Nephron (organoid): ENCODE data around the gene BPIFB3.

Experiments used
- H3K27ac Mint-ChIP-seq, 3 experiments: 2 replicates each; pipeline ENCODE4 v1.8.0; 2020; ENCODE audit warnings: mixed read lengths in 3 of 3, mild to moderate bottlenecking in 2 of 3, moderate library complexity in 1 of 3
- H3K27me3 Mint-ChIP-seq: 2 replicates; pipeline ENCODE4 v1.8.0; 2021; ENCODE audit warnings: low read depth, mild to moderate bottlenecking, moderate library complexity, mixed read lengths
- H3K36me3 Mint-ChIP-seq: 2 replicates; pipeline ENCODE4 v1.8.0; 2020; ENCODE audit warnings: low read depth, mixed read lengths
- H3K4me1 Mint-ChIP-seq: 2 replicates; pipeline ENCODE4 v1.8.0; 2020; ENCODE audit warnings: mixed read lengths
- H3K4me3 Mint-ChIP-seq, 3 experiments: 2 replicates each; pipeline ENCODE4 v1.8.0; 2020; ENCODE audit warnings: mild to moderate bottlenecking in 3 of 3, mixed read lengths in 3 of 3, moderate library complexity in 2 of 3
- H3K9me3 Mint-ChIP-seq: 2 replicates; pipeline ENCODE4 v1.8.0; 2020; ENCODE audit warnings: mixed read lengths
- TF ChIP-seq, protein P1 (sequence below), 3 experiments: fragments of 200-600 bp; sonication (generic); IDR thresholded peaks; one replicate each; pipeline ENCODE4 v1.5.0; 2021; ENCODE audit warnings: antibody characterized with exemption in 3 of 3; ENCODE audit not compliant: unreplicated experiment in 3 of 3

The BPIFB3 gene

DNA sequence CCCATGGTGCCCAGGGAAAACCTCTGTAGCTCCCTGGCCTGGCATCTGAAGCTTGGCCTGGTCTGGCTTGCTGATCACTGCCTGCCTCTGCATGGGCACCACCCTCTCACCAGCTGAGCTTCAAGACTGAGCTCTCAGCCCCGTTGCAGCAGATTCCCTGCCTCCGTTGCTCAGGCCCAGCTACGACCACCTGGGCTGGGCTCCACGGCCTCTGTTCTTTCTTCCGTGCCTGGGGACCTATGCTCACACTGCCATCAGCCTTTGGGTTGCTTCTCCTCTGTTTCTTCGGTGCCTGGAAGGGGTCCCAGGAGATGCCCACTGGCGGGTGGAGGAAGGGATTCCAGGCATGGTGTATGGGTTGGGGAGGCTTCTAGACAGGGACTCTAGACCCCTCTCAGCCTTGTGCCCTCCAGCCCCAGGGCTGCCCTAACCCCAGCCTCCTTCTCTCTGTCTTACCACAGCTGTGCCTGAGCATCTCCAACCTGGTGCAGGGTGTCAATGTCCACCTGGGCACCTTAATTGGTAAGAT, 37.1 kb upstream of the BPIFB3 start:
- no peaks in the 10 kb centered on the region for H3K4me1 Mint-ChIP-seq
- no peaks in the 10 kb centered on the region for H3K36me3 Mint-ChIP-seq
- H3K27me3 Mint-ChIP-seq, result peaks cover 18% of the 10 kb centered on the region
- H3K4me3 Mint-ChIP-seq, result no peak overlapping the region
- H3K9me3 Mint-ChIP-seq, result no peaks in the 10 kb centered on the region
- no peak overlapping the region for H3K27ac Mint-ChIP-seq
- TF ChIP-seq, protein P1, sequence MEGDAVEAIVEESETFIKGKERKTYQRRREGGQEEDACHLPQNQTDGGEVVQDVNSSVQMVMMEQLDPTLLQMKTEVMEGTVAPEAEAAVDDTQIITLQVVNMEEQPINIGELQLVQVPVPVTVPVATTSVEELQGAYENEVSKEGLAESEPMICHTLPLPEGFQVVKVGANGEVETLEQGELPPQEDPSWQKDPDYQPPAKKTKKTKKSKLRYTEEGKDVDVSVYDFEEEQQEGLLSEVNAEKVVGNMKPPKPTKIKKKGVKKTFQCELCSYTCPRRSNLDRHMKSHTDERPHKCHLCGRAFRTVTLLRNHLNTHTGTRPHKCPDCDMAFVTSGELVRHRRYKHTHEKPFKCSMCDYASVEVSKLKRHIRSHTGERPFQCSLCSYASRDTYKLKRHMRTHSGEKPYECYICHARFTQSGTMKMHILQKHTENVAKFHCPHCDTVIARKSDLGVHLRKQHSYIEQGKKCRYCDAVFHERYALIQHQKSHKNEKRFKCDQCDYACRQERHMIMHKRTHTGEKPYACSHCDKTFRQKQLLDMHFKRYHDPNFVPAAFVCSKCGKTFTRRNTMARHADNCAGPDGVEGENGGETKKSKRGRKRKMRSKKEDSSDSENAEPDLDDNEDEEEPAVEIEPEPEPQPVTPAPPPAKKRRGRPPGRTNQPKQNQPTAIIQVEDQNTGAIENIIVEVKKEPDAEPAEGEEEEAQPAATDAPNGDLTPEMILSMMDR (IDR thresholded peaks at IDR 0.05; ENCODE audit: unreplicated experiment in 3 of 3), result no peak

DNA sequence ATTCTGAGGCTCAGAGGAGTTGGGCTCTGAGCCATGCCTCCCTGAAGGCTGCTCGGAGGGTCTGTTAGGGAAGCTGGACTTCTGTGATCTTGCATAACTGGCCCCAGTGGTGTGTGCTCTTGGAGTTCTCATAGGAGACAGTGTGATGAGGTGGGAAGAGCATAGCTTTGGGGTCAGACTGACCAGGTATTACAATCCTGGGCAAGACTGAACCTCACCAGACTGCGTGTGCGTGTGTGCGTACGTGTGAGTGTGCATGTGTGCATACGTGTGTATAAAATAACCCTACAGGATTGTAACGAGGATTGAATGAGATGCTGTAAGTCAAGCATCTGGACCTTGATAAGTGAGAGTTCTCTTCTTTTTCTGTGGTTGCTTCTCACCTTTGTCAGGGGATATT, 36.2 kb upstream of the BPIFB3 start:
- Mint-ChIP-seq H3K9me3 (no peaks in the 10 kb centered on the region), H3K4me1 (no peaks in the 10 kb centered on the region), H3K36me3 (no peaks in the 10 kb centered on the region), H3K27ac (no peak overlapping the region), H3K4me3 (no peak overlapping the region), H3K27me3 (peaks cover 13% of the 10 kb centered on the region)
- TF ChIP-seq, protein P1 (IDR thresholded peaks at IDR 0.05; ENCODE audit: unreplicated experiment in 3 of 3), result no peak

- Mint-ChIP-seq H3K4me3 (no peak overlapping the region), H3K27me3 (peaks cover 13% of the 10 kb centered on the region), H3K9me3 (no peaks in the 10 kb centered on the region), H3K36me3 (no peaks in the 10 kb centered on the region), H3K4me1 (no peaks in the 10 kb centered on the region), H3K27ac (no peak overlapping the region)
- TF ChIP-seq, protein P1 (IDR thresholded peaks at IDR 0.05; ENCODE audit: unreplicated experiment in 3 of 3), result no peak
Measured at GRCh38 chr20:33018169-33018931, 35.4 kb upstream of the BPIFB3 start.

GRCh38 chr20:33019465-33020277, 34.0 kb upstream of the BPIFB3 start:
- no peaks in the 10 kb centered on the region for H3K9me3 Mint-ChIP-seq
- H3K27me3 Mint-ChIP-seq, result peaks cover 13% of the 10 kb centered on the region
- TF ChIP-seq, protein P1 (IDR thresholded peaks at IDR 0.05; ENCODE audit: unreplicated experiment in 3 of 3), result no peak
- no peaks in the 10 kb centered on the region for H3K36me3 Mint-ChIP-seq
- H3K27ac Mint-ChIP-seq, result no peak overlapping the region
- no peaks in the 10 kb centered on the region for H3K4me1 Mint-ChIP-seq
- no peak overlapping the region for H3K4me3 Mint-ChIP-seq

GRCh38 chr20:33020278-33021161, 33.2 kb upstream of the BPIFB3 start:
- no peaks in the 10 kb centered on the region for H3K9me3 Mint-ChIP-seq
- H3K27me3 Mint-ChIP-seq, result peaks cover 13% of the 10 kb centered on the region
- no peaks in the 10 kb centered on the region for H3K4me1 Mint-ChIP-seq
- TF ChIP-seq, protein P1 (IDR thresholded peaks at IDR 0.05; ENCODE audit: unreplicated experiment in 3 of 3), result no peak
- no peak overlapping the region for H3K27ac Mint-ChIP-seq
- no peak overlapping the region for H3K4me3 Mint-ChIP-seq
- no peaks in the 10 kb centered on the region for H3K36me3 Mint-ChIP-seq
